SU-DHL-6 (cell line): ENCODE results near the gene CASKIN2.

Experiments
- H2AFZ ChIP-seq: fragments of 200-600 bp; sonication (generic); 2 replicates; pipeline ENCODE4 v1.6.1; 2014; ENCODE audit warnings: low read depth, mild to moderate bottlenecking, moderate library complexity, mixed read lengths, antibody characterized with exemption, low read length; ENCODE audit not compliant: severe bottlenecking
- H3F3A ChIP-seq: fragments of 200-600 bp; shearing (Covaris generic); 2 replicates; pipeline ENCODE4 v1.6.0; 2016; ENCODE audit warnings: antibody characterized with exemption, mild to moderate bottlenecking; ENCODE audit not compliant: insufficient read depth
- H3K27ac ChIP-seq: fragments of 200-600 bp; sonication (generic); 2 replicates; pipeline ENCODE4 v1.5.1; 2016; ENCODE audit warnings: low read depth, mild to moderate bottlenecking, low read length, moderate library complexity, mixed read lengths
- H3K27me3 ChIP-seq: fragments of 200-600 bp; sonication (generic), shearing (Covaris generic); 2 replicates; pipeline ENCODE4 v1.6.0; 2014; ENCODE audit warnings: mild to moderate bottlenecking, low read length
- H3K36me3 ChIP-seq: fragments of 200-600 bp; sonication (generic); 2 replicates; pipeline ENCODE4 v1.6.1; 2014; ENCODE audit warnings: mild to moderate bottlenecking, low read length, mixed read lengths
- H3K4me2 ChIP-seq: fragments of 300-600, 200-600 bp; shearing (Covaris generic), sonication (generic); 2 replicates; pipeline ENCODE4 v1.6.0; 2014; ENCODE audit warnings: low read length, low read depth, mild to moderate bottlenecking; ENCODE audit not compliant: poor library complexity, severe bottlenecking
- H3K4me3 ChIP-seq: fragments of 200-600 bp; sonication (generic); 2 replicates; pipeline ENCODE4 v1.5.1; 2014; ENCODE audit warnings: antibody characterized with exemption, low read length, mild to moderate bottlenecking, mixed read lengths; ENCODE audit not compliant: insufficient read depth, poor library complexity, severe bottlenecking
- H3K79me2 ChIP-seq: fragments of 200-600 bp; sonication (generic); 2 replicates; pipeline ENCODE4 v1.6.1; 2014; ENCODE audit warnings: mild to moderate bottlenecking, low read length, moderate library complexity; ENCODE audit not compliant: insufficient read depth
- H3K9ac ChIP-seq: fragments of 200-600 bp; sonication (generic); 2 replicates; pipeline ENCODE4 v1.7.0; 2014; ENCODE audit warnings: mild to moderate bottlenecking, low read length
- H3K9me2 ChIP-seq: fragments of 200-600 bp; sonication (generic); replicated peaks from 2 replicates; pipeline ENCODE4 v1.6.1; 2014; ENCODE audit warnings: low read length; ENCODE audit not compliant: insufficient read depth
- H3K9me3 ChIP-seq: fragments of 200-600 bp; sonication (generic); 2 replicates; pipeline ENCODE4 v1.6.1; 2014; ENCODE audit warnings: low read length, mixed read lengths; ENCODE audit not compliant: insufficient read depth
- H4K20me1 ChIP-seq: fragments of 200-600 bp; sonication (generic); 2 replicates; pipeline ENCODE4 v1.6.1; 2014; ENCODE audit warnings: low read depth, mild to moderate bottlenecking, antibody characterized with exemption, low read length, moderate library complexity, mixed read lengths
- EZH2phosphoT487 ChIP-seq: fragments of 200-600 bp; sonication (generic), shearing (Covaris generic); conservative IDR thresholded peaks from 2 replicates; pipeline ENCODE4 v1.6.1; 2018; ENCODE audit warnings: mild to moderate bottlenecking, antibody characterized with exemption, low read length, moderate library complexity, mixed read lengths
- TF ChIP-seq, protein P1 (sequence below): fragments of 200-600 bp; sonication (generic); IDR thresholded peaks from one replicate; pipeline ENCODE4 v1.5.1; 2017; ENCODE audit warnings: antibody characterized with exemption, mild to moderate bottlenecking, low read length, moderate library complexity; ENCODE audit not compliant: insufficient read depth, poor library complexity, severe bottlenecking

Gene CASKIN2

DNA sequence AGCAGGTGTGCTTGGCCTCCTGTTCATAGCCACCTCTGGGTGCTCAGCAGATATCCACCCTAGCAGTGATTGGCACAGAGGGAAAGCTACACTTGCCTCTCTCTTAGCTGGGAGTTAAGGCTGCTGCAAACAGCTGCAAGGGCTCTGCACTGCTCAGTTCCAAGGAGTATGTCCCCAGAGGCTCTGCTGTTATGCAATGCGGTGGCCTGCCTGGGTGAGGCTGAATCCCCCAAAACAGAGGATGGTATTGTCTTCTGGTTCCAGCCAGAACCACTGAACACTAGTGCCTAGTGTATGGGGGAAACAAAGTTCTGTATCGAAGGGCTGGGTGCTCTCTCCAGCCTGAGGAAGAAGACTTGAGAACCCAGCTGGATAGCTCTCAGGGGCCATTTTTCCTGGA lies 42.1 kb downstream of the CASKIN2 start:
- no peaks in the 10 kb centered on the region for H3K36me3 ChIP-seq
- H3F3A ChIP-seq = no peaks in the 10 kb centered on the region
- H3K79me2 ChIP-seq = no peaks in the 10 kb centered on the region
- H3K27ac ChIP-seq = no peak overlapping the region
- no peak overlapping the region for H3K9ac ChIP-seq
- no peak overlapping the region for H3K4me3 ChIP-seq
- TF ChIP-seq, protein P1, sequence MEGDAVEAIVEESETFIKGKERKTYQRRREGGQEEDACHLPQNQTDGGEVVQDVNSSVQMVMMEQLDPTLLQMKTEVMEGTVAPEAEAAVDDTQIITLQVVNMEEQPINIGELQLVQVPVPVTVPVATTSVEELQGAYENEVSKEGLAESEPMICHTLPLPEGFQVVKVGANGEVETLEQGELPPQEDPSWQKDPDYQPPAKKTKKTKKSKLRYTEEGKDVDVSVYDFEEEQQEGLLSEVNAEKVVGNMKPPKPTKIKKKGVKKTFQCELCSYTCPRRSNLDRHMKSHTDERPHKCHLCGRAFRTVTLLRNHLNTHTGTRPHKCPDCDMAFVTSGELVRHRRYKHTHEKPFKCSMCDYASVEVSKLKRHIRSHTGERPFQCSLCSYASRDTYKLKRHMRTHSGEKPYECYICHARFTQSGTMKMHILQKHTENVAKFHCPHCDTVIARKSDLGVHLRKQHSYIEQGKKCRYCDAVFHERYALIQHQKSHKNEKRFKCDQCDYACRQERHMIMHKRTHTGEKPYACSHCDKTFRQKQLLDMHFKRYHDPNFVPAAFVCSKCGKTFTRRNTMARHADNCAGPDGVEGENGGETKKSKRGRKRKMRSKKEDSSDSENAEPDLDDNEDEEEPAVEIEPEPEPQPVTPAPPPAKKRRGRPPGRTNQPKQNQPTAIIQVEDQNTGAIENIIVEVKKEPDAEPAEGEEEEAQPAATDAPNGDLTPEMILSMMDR = no peak
- no peak for TF ChIP-seq EZH2phosphoT487
- no peak overlapping the region for H2AFZ ChIP-seq
- H3K4me2 ChIP-seq = no peak overlapping the region
- no peaks in the 10 kb centered on the region for H4K20me1 ChIP-seq
- no peaks in the 10 kb centered on the region for H3K9me2 ChIP-seq
- H3K27me3 ChIP-seq = no peaks in the 10 kb centered on the region
- H3K9me3 ChIP-seq = no peaks in the 10 kb centered on the region

DNA sequence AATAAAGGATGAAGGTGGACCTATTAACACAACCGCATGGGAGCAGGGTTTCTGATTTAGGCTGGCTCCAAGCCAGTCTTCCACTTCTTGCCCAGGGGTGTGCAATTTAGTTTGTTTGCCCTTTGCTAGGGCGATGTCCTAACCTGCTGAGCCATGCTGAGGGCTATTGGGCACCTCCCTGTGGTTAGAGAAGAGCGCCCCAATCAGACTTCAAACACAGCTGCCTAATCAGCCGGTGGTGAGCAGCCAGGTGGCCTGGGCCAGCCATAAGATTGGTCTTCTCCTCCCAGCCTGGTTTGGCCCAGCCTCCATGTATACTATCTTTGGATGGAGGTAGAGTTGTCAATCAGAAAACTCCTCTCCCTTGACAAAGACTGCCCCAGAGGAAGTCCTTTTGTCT lies 43.2 kb downstream of the CASKIN2 start:
- TF ChIP-seq EZH2phosphoT487 = no peak
- TF ChIP-seq, protein P1 = no peak
- Histone ChIP-seq H3K4me2 (no peak overlapping the region), H3K36me3 (no peaks in the 10 kb centered on the region), H3K9me2 (no peaks in the 10 kb centered on the region), H4K20me1 (no peaks in the 10 kb centered on the region), H3K4me3 (no peak overlapping the region), H3F3A (no peaks in the 10 kb centered on the region), H2AFZ (no peak overlapping the region), H3K9me3 (no peaks in the 10 kb centered on the region), H3K27me3 (no peaks in the 10 kb centered on the region), H3K79me2 (no peaks in the 10 kb centered on the region), H3K27ac (no peak overlapping the region), H3K9ac (no peak overlapping the region)

DNA sequence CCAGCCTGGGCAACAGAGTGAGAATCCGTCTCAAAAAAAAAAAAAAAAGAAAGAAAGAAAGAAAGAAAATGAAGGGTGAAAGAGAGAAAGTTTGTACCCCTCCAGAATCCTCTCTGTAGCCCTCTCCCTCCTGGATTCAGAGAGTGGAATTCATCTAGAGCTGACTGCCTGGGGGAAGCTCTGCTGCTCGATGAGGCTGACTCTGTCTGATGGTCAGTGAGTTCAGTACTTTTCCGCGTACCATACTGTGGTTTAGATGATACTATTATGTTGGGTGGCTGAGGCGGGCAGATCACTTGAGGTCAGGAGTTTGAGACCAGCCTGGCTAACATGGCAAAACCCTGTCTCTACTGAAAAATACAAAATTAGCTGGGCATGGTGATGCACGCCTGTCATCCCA lies 44.1 kb downstream of the CASKIN2 start:
- H3K36me3 ChIP-seq = no peaks in the 10 kb centered on the region
- no peak overlapping the region for H3K4me3 ChIP-seq
- no peaks in the 10 kb centered on the region for H3F3A ChIP-seq
- H3K9ac ChIP-seq = no peak overlapping the region
- no peak overlapping the region for H3K27ac ChIP-seq
- H3K27me3 ChIP-seq = no peaks in the 10 kb centered on the region
- TF ChIP-seq, protein P1 = no peak
- TF ChIP-seq EZH2phosphoT487 = no peak
- H3K4me2 ChIP-seq = no peak overlapping the region
- H3K79me2 ChIP-seq = no peaks in the 10 kb centered on the region
- H4K20me1 ChIP-seq = no peaks in the 10 kb centered on the region
- no peaks in the 10 kb centered on the region for H3K9me3 ChIP-seq
- H2AFZ ChIP-seq = no peak overlapping the region
- H3K9me2 ChIP-seq = no peaks in the 10 kb centered on the region
